ENCODE measurements around the gene FANCF. TPM values are rescaled to one million over a fixed set of nuclear protein-coding genes. Genes with fewer than 3 reads are reported as not detected.

FANCF gene
- total RNA-seq, 1 donor from 2014 or later, result 21.9 TPM

- Histone ChIP-seq H3K27me3 (no peaks in the 10 kb centered on the region), H3K79me2 (ENCODE audit: low read depth) (no peaks in the 10 kb centered on the region), H4K20me1 (ENCODE audit: low read depth) (no peaks in the 10 kb centered on the region), H3K27ac (no peak overlapping the region), H3K9ac (no peak overlapping the region), H3K4me1 (peaks cover 23% of the 10 kb centered on the region), H3K4me2 (peak overlapping the region; percentile 36), H3F3A (ENCODE audit: low read depth) (peaks cover 28% of the 10 kb centered on the region), H3K9me3 (ENCODE audit: low read depth) (no peaks in the 10 kb centered on the region), H3K36me3 (no peaks in the 10 kb centered on the region), H3K4me3 (no peak overlapping the region), H2AFZ (replicated peaks) (no peak overlapping the region)
- TF ChIP-seq EZH2phosphoT487 (IDR thresholded peaks at IDR 0.05) (no peak), EZH2 (IDR thresholded peaks at IDR 0.05) (no peak), CTCF (IDR thresholded peaks at IDR 0.05) (no peak)
- peak; percentile 49 for DNase-seq (ENCODE audit: low spot score)
- Mint-ChIP-seq H3K4me3 (no peak overlapping the region), H3K36me3 (no peaks in the 10 kb centered on the region), H3K9me3 (no peaks in the 10 kb centered on the region), H3K27me3 (ENCODE audit: insufficient read depth, low read depth) (peaks cover 2% of the 10 kb centered on the region), H3K27ac (peak overlapping the region; percentile 82), H3K4me1 (peaks cover 11% of the 10 kb centered on the region)
Measured at GRCh38 chr11:22640862-22641261, 15.2 kb upstream of the FANCF start.

GRCh38 chr11:22635689-22636088 lies 10.1 kb upstream of the FANCF start:
- Mint-ChIP-seq H3K27ac (no peak overlapping the region), H3K4me1 (peaks cover 10% of the 10 kb centered on the region), H3K4me3 (no peak overlapping the region), H3K27me3 (ENCODE audit: insufficient read depth, low read depth) (no peaks in the 10 kb centered on the region), H3K36me3 (no peaks in the 10 kb centered on the region), H3K9me3 (no peaks in the 10 kb centered on the region)
- Histone ChIP-seq H3K9ac (no peak overlapping the region), H3K4me3 (no peak overlapping the region), H3K4me2 (peak overlapping the region; percentile 31), H3K9me3 (ENCODE audit: low read depth) (no peaks in the 10 kb centered on the region), H3K79me2 (ENCODE audit: low read depth) (no peaks in the 10 kb centered on the region), H3F3A (ENCODE audit: low read depth) (peaks cover 29% of the 10 kb centered on the region), H4K20me1 (ENCODE audit: low read depth) (no peaks in the 10 kb centered on the region), H3K36me3 (no peaks in the 10 kb centered on the region), H2AFZ (replicated peaks) (peak overlapping the region; percentile 82), H3K4me1 (peaks cover 18% of the 10 kb centered on the region), H3K27ac (peak overlapping the region; percentile 53), H3K27me3 (no peaks in the 10 kb centered on the region)
- peak; percentile 11 for DNase-seq (ENCODE audit: low spot score)
- no peak for TF ChIP-seq CTCF (IDR thresholded peaks at IDR 0.05)
- no peak for TF ChIP-seq EZH2 (IDR thresholded peaks at IDR 0.05)
- TF ChIP-seq EZH2phosphoT487 (IDR thresholded peaks at IDR 0.05), result no peak

GRCh38 chr11:22634897-22635629 lies 9.4 kb upstream of the FANCF start:
- Mint-ChIP-seq H3K27ac (no peak overlapping the region), H3K9me3 (no peaks in the 10 kb centered on the region), H3K36me3 (no peaks in the 10 kb centered on the region), H3K27me3 (ENCODE audit: insufficient read depth, low read depth) (no peaks in the 10 kb centered on the region), H3K4me3 (no peak overlapping the region), H3K4me1 (peaks cover 8% of the 10 kb centered on the region)
- Histone ChIP-seq H3F3A (ENCODE audit: low read depth) (peaks cover 26% of the 10 kb centered on the region), H3K27ac (no peak overlapping the region), H3K4me2 (no peak overlapping the region), H3K9me3 (ENCODE audit: low read depth) (no peaks in the 10 kb centered on the region), H3K4me1 (peaks cover 12% of the 10 kb centered on the region), H3K79me2 (ENCODE audit: low read depth) (no peaks in the 10 kb centered on the region), H2AFZ (replicated peaks) (no peak overlapping the region), H3K27me3 (no peaks in the 10 kb centered on the region), H3K9ac (no peak overlapping the region), H4K20me1 (ENCODE audit: low read depth) (no peaks in the 10 kb centered on the region), H3K4me3 (no peak overlapping the region), H3K36me3 (no peaks in the 10 kb centered on the region)
- TF ChIP-seq EZH2 (IDR thresholded peaks at IDR 0.05) (no peak), EZH2phosphoT487 (IDR thresholded peaks at IDR 0.05) (no peak), CTCF (IDR thresholded peaks at IDR 0.05) (no peak)
- no peak for DNase-seq (ENCODE audit: low spot score)

Data from neural progenitor cell (in vitro differentiated cells).